ENCODE data around the gene MT1H.
"Not testable (repeated sequence)": the region's sequence is repeated elsewhere in the genome, so short reads cannot be mapped to it uniquely, and the experiment has no call there.

Gene MT1H

GRCh38 chr16:56709443-56710040, 39.9 kb downstream of the MT1H start:
- TF ChIP-seq ZFX (IDR thresholded peaks at IDR 0.05; ENCODE audit: borderline replicate concordance) (no peak), CTCF (IDR thresholded peaks at IDR 0.05) (no peak)
- no peak overlapping the region for H3K27ac ChIP-seq

- no peak overlapping the region for H3K27ac ChIP-seq
- TF ChIP-seq CTCF (IDR thresholded peaks at IDR 0.05) (no peak), ZFX (IDR thresholded peaks at IDR 0.05; ENCODE audit: borderline replicate concordance) (no peak)
Observed at GRCh38 chr16:56710181-56710737, 40.6 kb downstream of the MT1H start.

GRCh38 chr16:56711862-56712261, 42.2 kb downstream of the MT1H start:
- no peak for TF ChIP-seq ZFX (IDR thresholded peaks at IDR 0.05; ENCODE audit: borderline replicate concordance)
- no peak for TF ChIP-seq CTCF (IDR thresholded peaks at IDR 0.05)

GRCh38 chr16:56713794-56714193, 44.2 kb downstream of the MT1H start:
- no peak overlapping the region for H3K27ac ChIP-seq
- TF ChIP-seq CTCF (IDR thresholded peaks at IDR 0.05), result no peak
- TF ChIP-seq ZFX (IDR thresholded peaks at IDR 0.05; ENCODE audit: borderline replicate concordance), result no peak

More at GRCh38 chr16:56711862-56712261, 42.2 kb downstream of the MT1H start:
- no peak overlapping the region for H3K27ac ChIP-seq

GRCh38 chr16:56715126-56715525, 45.5 kb downstream of the MT1H start:
- TF ChIP-seq ZFX (IDR thresholded peaks at IDR 0.05; ENCODE audit: borderline replicate concordance) (no peak), CTCF (IDR thresholded peaks at IDR 0.05) (no peak)
- no peak overlapping the region for H3K27ac ChIP-seq

GRCh38 chr16:56716761-56717160, 47.1 kb downstream of the MT1H start:
- H3K27ac ChIP-seq, result no peak overlapping the region
- no peak for TF ChIP-seq ZFX (IDR thresholded peaks at IDR 0.05; ENCODE audit: borderline replicate concordance)
- no peak for TF ChIP-seq CTCF (IDR thresholded peaks at IDR 0.05)

GRCh38 chr16:56717532-56717931, 47.9 kb downstream of the MT1H start:
- H3K27ac ChIP-seq, result not testable (repeated sequence)
